KOPT-K1 (cell line): ENCODE data around the gene GNB5.
A peak's percentile ranks its signal among the peaks of the same experiment; 100 is the strongest.
"Not testable (repeated sequence)": the region's sequence is repeated elsewhere in the genome, so short reads cannot be mapped to it uniquely, and the experiment has no call there.

ENCODE experiments used
- H3K27ac ChIP-seq: fragments of 200-600 bp; sonication (generic); 2 replicates; pipeline ENCODE4 v1.5.1; 2016; ENCODE audit warnings: antibody characterized with exemption, mild to moderate bottlenecking, low read depth, low read length; ENCODE audit not compliant: poor library complexity, severe bottlenecking
- H3K36me3 ChIP-seq: fragments of 200-600 bp; sonication (generic); 2 replicates; pipeline ENCODE4 v1.5.1; 2017; ENCODE audit warnings: antibody characterized with exemption, mild to moderate bottlenecking, low read length, moderate library complexity; ENCODE audit not compliant: insufficient read depth
- H3K9me3 ChIP-seq: fragments of 200-600 bp; sonication (generic); 2 replicates; pipeline ENCODE4 v1.5.1; 2017; ENCODE audit warnings: antibody characterized with exemption, low read length, mild to moderate bottlenecking; ENCODE audit not compliant: insufficient read depth, poor library complexity, severe bottlenecking

The GNB5 gene

GRCh38 chr15:52186651-52187486, 4.3 kb downstream of the GNB5 start:
- Histone ChIP-seq H3K36me3 (no peaks in the 10 kb centered on the region), H3K9me3 (peaks cover 4% of the 10 kb centered on the region), H3K27ac (no peak overlapping the region)

DNA sequence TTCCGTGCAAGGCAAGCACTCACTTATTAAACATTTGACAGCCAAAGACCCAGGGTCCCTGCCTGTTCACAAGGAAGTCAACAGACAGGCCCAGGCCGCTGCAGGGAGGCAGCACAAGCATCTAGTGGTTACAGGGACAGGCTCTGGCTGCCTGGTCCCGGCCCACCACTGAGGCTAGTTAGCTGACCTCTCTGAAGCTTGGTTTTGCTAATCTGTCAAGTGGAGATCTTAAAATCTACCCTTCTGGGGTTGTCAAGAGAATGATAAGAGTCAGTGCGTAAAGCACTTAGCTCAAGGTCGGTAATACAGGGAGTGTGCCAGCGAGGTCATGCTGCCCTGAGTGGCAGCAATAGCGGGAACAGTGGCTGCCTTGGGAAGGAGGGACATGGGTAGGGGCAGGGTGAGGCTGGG, 6.0 kb downstream of the GNB5 start:
- H3K9me3 ChIP-seq = peaks cover 4% of the 10 kb centered on the region
- H3K36me3 ChIP-seq = no peaks in the 10 kb centered on the region
- H3K27ac ChIP-seq = no peak overlapping the region

DNA sequence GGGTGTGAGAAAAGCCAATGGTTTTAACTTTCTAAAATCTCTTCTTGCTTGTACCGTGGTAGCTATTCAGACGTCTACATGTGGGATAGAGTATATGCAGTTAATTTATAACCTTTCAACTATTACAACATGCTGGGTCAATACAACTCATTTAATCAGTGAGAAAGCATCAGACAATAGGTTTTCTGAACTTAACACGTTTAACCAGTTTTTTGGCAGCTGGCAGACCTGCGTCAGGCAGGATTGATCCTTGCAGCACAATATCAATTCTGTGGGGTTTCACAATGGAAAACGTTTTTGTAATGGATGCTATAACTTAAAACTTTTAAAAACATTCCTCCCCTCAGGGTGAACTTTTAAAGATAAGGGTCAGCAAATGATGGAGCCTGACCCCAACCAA, 6.5 kb downstream of the GNB5 start:
- H3K27ac ChIP-seq = no peak overlapping the region
- H3K36me3 ChIP-seq = no peaks in the 10 kb centered on the region
- peaks cover 4% of the 10 kb centered on the region for H3K9me3 ChIP-seq

- Histone ChIP-seq H3K36me3 (no peaks in the 10 kb centered on the region), H3K27ac (no peak overlapping the region), H3K9me3 (peaks cover 4% of the 10 kb centered on the region)
These were observed 7.5 kb downstream of the GNB5 start for GRCh38 chr15:52183562-52184173.

GRCh38 chr15:52181938-52182780, 9.0 kb downstream of the GNB5 start:
- no peaks in the 10 kb centered on the region for H3K36me3 ChIP-seq
- H3K9me3 ChIP-seq = peaks cover 4% of the 10 kb centered on the region
- no peak overlapping the region for H3K27ac ChIP-seq

DNA sequence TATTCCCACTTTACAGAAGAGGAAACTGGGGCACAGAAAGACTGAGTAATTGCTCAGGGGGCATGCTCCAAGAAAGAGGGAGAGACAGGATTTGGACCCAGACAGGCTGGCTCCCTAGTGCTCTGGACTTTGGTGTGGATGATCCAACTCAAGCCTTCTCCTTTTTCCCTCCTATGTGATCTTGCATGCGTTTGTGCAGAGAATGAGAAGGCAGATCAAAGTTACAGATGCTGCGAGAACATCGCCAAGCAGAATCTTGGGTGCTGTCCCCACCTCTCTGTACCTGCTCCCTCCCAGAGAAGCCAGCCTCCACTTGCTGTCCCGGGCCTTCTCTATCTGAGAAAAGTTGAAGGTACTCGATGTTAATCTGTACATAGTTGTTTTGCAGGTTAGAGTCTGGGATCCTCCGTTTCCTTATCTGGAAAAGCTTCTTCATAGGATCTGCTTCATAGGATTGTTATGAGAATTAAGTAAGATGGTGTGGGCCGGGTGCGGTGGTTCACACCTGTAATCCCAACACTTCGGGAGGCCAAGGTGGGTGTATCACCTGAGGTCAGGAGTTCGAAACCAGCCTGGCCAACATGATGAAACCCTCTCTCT, 10.2 kb downstream of the GNB5 start:
- no peaks in the 10 kb centered on the region for H3K36me3 ChIP-seq
- H3K27ac ChIP-seq = no peak overlapping the region
- peaks cover 4% of the 10 kb centered on the region for H3K9me3 ChIP-seq

DNA sequence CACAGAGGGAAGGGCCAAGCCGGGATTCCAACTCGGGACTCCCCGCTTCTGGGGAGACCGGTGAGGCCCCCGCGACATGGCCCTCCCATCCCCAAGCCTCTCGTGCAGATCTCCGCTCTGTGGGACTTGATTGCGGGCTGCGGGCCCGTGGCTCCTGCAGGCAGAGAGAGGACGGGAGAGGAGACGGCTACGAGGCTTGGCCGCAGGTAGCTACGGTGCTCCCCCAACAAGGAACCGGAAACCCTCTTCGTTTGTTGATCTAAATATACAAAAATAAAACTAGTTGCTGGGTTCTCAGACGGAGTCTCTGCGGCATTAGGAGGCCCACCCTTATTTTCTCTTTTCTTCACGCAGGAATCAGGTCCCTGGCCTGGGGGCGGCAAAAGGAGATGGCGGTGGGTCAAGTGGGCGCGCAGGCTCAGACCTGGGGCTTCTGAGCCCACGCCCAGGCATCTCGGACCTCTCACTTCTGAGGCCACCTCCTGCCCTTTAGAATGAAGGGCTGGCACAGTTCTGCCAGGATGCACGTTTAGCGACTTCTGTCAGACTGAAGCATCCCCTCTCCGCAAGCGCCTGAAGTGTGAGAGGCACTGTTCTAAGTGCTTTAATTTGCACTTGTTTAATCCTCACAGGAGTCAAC, 10.9 kb downstream of the GNB5 start:
- peaks cover 4% of the 10 kb centered on the region for H3K9me3 ChIP-seq
- no peaks in the 10 kb centered on the region for H3K36me3 ChIP-seq
- H3K27ac ChIP-seq = peak overlapping the region; percentile 73

DNA sequence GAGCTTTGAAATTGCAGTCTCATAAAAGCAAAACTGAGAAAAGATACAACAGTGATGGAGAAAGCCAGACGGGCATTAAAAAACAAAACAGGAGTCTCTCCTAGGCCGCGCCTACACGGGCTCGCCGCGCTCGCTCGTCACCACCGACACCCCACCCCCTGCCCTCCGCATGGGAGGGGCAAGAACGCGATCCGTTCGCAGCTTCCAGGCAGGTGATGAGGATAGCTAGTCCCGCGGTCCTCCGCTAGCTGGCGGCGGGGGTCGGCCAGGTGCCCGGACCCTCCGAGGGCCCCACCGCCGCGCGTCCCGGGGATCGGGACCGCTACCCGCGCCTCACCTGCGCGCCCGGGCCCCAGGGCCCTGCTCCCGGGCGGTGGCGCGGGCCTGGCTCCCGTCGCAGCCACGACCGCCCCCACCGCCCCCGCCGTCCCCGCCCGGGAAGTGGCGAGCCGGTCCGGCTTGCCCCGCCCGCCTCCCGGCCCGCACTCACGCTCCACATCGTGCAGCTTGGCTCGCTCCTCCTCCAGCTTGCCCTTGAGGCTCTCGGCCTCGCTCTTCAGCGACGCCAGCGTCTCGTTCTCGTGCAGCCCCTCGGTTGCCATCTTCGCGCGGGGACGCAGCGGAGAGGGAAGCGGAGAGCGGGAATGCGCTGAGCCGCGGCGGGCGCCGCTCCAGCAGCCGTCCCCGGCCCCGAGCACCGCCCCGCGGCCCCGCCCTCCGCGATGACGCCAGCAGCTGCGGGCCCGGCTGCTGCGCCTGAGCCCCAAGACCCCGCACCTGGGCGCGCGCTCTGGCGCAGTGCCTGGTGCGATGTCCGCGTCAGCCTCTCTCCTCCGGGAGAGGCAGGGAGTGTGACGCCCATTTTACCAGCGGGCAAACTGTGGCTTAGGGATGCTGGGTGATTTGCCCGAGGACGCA, 11.7 kb downstream of the GNB5 start:
- Histone ChIP-seq H3K27ac (peak overlapping the region; percentile 73), H3K36me3 (no peaks in the 10 kb centered on the region), H3K9me3 (peaks cover 4% of the 10 kb centered on the region)

- H3K36me3 ChIP-seq = no peaks in the 10 kb centered on the region
- peak overlapping the region; percentile 73 for H3K27ac ChIP-seq
- peaks cover 3% of the 10 kb centered on the region for H3K9me3 ChIP-seq
These were observed 12.4 kb downstream of the GNB5 start for GRCh38 chr15:52178765-52179164.

DNA sequence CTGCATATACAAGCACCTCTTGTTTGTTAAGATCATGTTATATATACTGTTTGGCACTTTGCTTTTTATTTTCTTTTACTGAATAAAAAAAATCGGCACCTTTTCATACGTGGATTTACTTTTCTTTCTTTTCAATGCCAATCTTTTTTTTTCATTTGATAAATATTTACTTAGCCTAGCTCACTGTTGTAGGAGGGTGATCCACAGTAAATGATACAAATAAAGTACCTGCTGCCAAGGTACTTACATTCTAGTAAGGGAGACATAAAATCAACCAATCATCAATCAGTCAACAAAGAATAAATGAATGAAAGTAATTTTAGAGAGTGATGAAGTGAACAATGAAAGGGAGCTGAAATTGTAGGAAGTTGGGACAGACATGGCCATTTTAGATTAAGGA, 18.3 kb downstream of the GNB5 start:
- no peaks in the 10 kb centered on the region for H3K36me3 ChIP-seq
- no peaks in the 10 kb centered on the region for H3K9me3 ChIP-seq
- H3K27ac ChIP-seq = no peak overlapping the region

DNA sequence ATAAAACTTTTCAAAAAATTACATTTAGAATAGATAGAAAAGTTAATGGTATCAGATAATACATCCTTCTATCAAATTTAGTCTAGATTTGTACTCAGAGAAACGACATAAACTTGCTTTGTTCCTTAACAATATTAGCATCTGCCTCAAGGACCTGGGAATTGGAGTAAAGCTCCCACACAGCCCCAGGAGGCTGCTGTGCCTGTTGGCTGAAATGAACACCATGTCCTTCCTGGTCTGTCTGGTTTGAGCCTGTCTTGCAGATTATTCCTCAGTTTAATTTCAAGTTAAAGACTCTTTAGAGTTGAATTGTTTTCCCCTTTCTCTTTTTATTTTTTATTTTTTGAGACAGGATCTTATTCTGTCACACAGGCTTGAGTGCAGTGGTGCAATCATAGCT, 19.4 kb downstream of the GNB5 start:
- Histone ChIP-seq H3K27ac (peak overlapping the region; percentile 17), H3K9me3 (no peaks in the 10 kb centered on the region), H3K36me3 (no peaks in the 10 kb centered on the region)

GRCh38 chr15:52171386-52171785, 19.8 kb downstream of the GNB5 start:
- Histone ChIP-seq H3K36me3 (no peaks in the 10 kb centered on the region), H3K27ac (peak overlapping the region; percentile 17), H3K9me3 (no peaks in the 10 kb centered on the region)

DNA sequence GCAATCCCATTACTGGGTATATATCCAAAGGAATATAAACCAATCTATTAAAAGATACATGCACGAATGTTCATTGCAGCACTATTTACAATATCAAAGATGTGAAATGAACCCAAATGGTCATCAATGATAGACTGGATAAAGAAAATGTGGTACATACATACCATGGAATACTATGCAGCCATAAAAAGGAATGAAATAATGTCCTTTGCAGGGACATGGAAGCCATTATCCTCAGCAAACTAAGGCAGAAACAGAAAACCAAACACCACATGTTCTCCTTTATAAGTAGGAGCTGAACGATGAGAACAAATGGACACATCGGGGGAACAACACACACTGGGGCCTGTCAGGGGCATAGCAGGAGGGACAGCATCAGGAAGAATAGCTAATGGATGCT, 21.0 kb downstream of the GNB5 start:
- not testable (repeated sequence) for H3K36me3 ChIP-seq, H3K9me3 ChIP-seq, H3K27ac ChIP-seq
